ENCODE results near the gene LRRC37B.
"Not testable (repeated sequence)": the region's sequence is repeated elsewhere in the genome, so short reads cannot be mapped to it uniquely, and the experiment has no call there.

Gene LRRC37B

GRCh38 chr17:32006957-32007462 is at the start of gene LRRC37B (continued):
- TF ChIP-seq, protein P1, sequence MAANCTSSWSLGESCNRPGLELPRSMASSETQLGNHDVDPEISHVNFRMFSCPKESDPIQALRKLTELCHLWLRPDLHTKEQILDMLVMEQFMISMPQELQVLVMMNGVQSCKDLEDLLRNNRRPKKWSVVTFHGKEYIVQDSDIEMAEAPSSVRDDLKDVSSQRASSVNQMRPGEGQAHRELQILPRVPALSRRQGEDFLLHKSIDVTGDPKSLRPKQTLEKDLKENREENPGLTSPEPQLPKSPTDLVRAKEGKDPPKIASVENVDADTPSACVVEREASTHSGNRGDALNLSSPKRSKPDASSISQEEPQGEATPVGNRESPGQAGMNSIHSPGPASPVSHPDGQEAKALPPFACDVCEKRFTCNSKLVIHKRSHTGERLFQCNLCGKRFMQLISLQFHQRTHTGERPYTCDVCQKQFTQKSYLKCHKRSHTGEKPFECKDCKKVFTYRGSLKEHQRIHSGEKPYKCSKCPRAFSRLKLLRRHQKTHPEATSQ (tag by site-specific recombination; IDR thresholded peaks at IDR 0.05) = 0 out of 2 replicates have a peak, but pooled peaks have one; percentile 46
- TF ChIP-seq ZNF548 (tag by site-specific recombination; IDR thresholded peaks at IDR 0.05) (no peak), ZNF837 (tag by site-specific recombination; IDR thresholded peaks at IDR 0.05) (no peak), ZNF18 (tag by site-specific recombination; IDR thresholded peaks at IDR 0.05) (no peak), ZNF433 (tag by site-specific recombination; IDR thresholded peaks at IDR 0.05; ENCODE audit: low read depth) (no peak), ZNF621 (tag by site-specific recombination; IDR thresholded peaks at IDR 0.05) (no peak), MEIS1 (CRISPR knock-in tag; IDR thresholded peaks at IDR 0.05; ENCODE audit: borderline replicate concordance) (no peak), ZNF830 (tag by site-specific recombination; IDR thresholded peaks at IDR 0.05; ENCODE audit: low read depth) (no peak), ZNF660 (tag by site-specific recombination; IDR thresholded peaks at IDR 0.05) (peak; percentile 61), ZNF777 (tag by site-specific recombination; IDR thresholded peaks at IDR 0.05; ENCODE audit: borderline replicate concordance) (no peak), ZNF138 (tag by site-specific recombination; IDR thresholded peaks at IDR 0.05; ENCODE audit: borderline replicate concordance) (0 out of 2 replicates have a peak, but pooled peaks have one; percentile 15), SP3 (tag by site-specific recombination; IDR thresholded peaks at IDR 0.05) (peak; percentile 30; the same call in 1 of the 2 replicates), ZNF555 (tag by site-specific recombination; conservative IDR thresholded peaks at IDR 0.05) (no peak), YY1 (tag by site-specific recombination; IDR thresholded peaks at IDR 0.05) (peak; percentile 51; the same call in 1 of the 2 replicates), ZNF560 (tag by site-specific recombination; IDR thresholded peaks at IDR 0.05; ENCODE audit: borderline replicate concordance) (0 out of 2 replicates have a peak, but pooled peaks have one; percentile 21), ATF2 (tag by site-specific recombination; IDR thresholded peaks at IDR 0.05; ENCODE audit: low read depth) (no peak), EGR2 (tag by site-specific recombination; IDR thresholded peaks at IDR 0.05; ENCODE audit: low read depth) (peak; percentile 78), ZNF350 (tag by site-specific recombination; IDR thresholded peaks at IDR 0.05) (no peak), YY2 (tag by site-specific recombination; IDR thresholded peaks at IDR 0.05) (no peak)
- TF ChIP-seq, protein P2, sequence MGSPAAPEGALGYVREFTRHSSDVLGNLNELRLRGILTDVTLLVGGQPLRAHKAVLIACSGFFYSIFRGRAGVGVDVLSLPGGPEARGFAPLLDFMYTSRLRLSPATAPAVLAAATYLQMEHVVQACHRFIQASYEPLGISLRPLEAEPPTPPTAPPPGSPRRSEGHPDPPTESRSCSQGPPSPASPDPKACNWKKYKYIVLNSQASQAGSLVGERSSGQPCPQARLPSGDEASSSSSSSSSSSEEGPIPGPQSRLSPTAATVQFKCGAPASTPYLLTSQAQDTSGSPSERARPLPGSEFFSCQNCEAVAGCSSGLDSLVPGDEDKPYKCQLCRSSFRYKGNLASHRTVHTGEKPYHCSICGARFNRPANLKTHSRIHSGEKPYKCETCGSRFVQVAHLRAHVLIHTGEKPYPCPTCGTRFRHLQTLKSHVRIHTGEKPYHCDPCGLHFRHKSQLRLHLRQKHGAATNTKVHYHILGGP (tag by site-specific recombination; IDR thresholded peaks at IDR 0.05) = no peak
- TF ChIP-seq, protein P3, sequence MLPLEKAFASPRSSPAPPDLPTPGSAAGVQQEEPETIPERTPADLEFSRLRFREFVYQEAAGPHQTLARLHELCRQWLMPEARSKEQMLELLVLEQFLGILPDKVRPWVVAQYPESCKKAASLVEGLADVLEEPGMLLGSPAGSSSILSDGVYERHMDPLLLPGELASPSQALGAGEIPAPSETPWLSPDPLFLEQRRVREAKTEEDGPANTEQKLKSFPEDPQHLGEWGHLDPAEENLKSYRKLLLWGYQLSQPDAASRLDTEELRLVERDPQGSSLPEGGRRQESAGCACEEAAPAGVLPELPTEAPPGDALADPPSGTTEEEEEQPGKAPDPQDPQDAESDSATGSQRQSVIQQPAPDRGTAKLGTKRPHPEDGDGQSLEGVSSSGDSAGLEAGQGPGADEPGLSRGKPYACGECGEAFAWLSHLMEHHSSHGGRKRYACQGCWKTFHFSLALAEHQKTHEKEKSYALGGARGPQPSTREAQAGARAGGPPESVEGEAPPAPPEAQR (tag by site-specific recombination; IDR thresholded peaks at IDR 0.05) = no peak

DNA sequence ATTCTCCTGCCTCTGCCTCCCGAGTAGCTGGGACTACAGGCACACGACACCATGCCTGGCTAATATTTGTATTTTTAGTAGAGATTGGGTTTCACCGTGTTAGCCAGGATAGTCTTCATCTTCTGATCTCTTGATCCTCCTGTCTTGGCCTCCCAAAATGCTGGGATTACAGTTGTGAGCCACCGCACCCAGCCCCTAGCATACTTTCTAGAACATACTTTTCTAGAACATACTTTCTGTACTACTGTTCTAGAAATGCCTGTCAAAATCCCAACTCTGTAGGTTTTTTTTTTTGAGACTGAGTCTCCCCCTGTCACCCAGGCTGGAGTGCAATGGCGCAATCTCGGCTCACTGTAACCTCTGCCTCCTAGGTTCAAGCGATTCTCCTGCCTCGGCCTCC is 43.1 kb upstream of the LRRC37B start:
- H3K9me3 ChIP-seq (ENCODE audit: control insufficient read depth, insufficient read depth, low read depth, low read length); POLR2A ChIA-PET; H3K27ac ChIP-seq (ENCODE audit: extremely low read depth, low read depth, low read length); CTCF ChIA-PET; H3K4me1 ChIP-seq (ENCODE audit: control insufficient read depth, insufficient read depth, low read length); H3K4me3 ChIP-seq (ENCODE audit: low read depth, low read length): not testable (repeated sequence)
- peaks cover 56 to 75% of the 10 kb centered on the region in 2 experiments for H3K36me3 ChIP-seq (ENCODE audit: control insufficient read depth in 2 of 2, insufficient read depth in 1 of 2, low read length in 2 of 2)
